CD14-positive monocyte (primary cell): ENCODE results near the gene BCCIP. TPM values are rescaled to one million over a fixed set of nuclear protein-coding genes. Genes with fewer than 3 reads are reported as not detected.

Source experiments
- DNase-seq, 3 donors: peaks; one replicate each; pipeline ENCODE4 v3.0.0-alpha.2; 2011 to 2022
- H2AFZ ChIP-seq: 2 replicates; pipeline ENCODE4 v1.6.0; 2012; ENCODE audit warnings: mild to moderate bottlenecking, low read depth, low read length, inconsistent platforms; ENCODE audit not compliant: insufficient read depth, poor library complexity, severe bottlenecking
- H3K27ac ChIP-seq, 2 donors: 1 replicate in 1 of 2; 2 replicates in 1 of 2; pipeline ENCODE4 v1.5.1; 2012 to 2013; ENCODE audit warnings: low read length in 2 of 2, control low read depth in 1 of 2, inconsistent platforms in 1 of 2, low read depth in 1 of 2, mild to moderate bottlenecking in 1 of 2
- H3K27me3 ChIP-seq, 2 donors: one replicate each; pipeline versions ENCODE4 v1.6.0 to v1.6.1; 2011 to 2013; ENCODE audit warnings: low read length in 2 of 2; ENCODE audit not compliant: control insufficient read depth in 2 of 2, insufficient read depth in 2 of 2
- H3K36me3 ChIP-seq, 2 donors: replicated peaks in 1 of 2; 1 replicate in 1 of 2; 2 replicates in 1 of 2; pipeline versions ENCODE4 v1.5.1 to v1.6.1; 2012 to 2013; ENCODE audit warnings: low read length in 2 of 2, control low read depth in 1 of 2, inconsistent platforms in 1 of 2, mild to moderate bottlenecking in 1 of 2; ENCODE audit not compliant: insufficient read depth in 2 of 2, control insufficient read depth in 1 of 2
- H3K4me1 ChIP-seq, 2 donors: 1 replicate in 1 of 2; 2 replicates in 1 of 2; pipeline versions ENCODE4 v1.5.1 to v1.6.1; 2012 to 2013; ENCODE audit warnings: low read length in 2 of 2, control low read depth in 1 of 2, inconsistent platforms in 1 of 2, mild to moderate bottlenecking in 1 of 2, moderate library complexity in 1 of 2; ENCODE audit not compliant: insufficient read depth in 2 of 2, control insufficient read depth in 1 of 2
- H3K4me2 ChIP-seq: replicated peaks from 2 replicates; pipeline ENCODE3; 2012; ENCODE audit warnings: low read length, moderate library complexity, mild to moderate bottlenecking; ENCODE audit not compliant: poor library complexity, severe bottlenecking; ENCODE audit errors: extremely low read depth
- H3K4me3 ChIP-seq, 3 experiments: fragments of 200-600 bp in 1 of 3; sonication (generic) in 1 of 3; replicated peaks in 1 of 3; 1 replicate in 2 of 3; 2 replicates in 1 of 3; pipeline ENCODE4 v1.5.1; 2011 to 2013; ENCODE audit warnings: low read length in 3 of 3, mild to moderate bottlenecking in 3 of 3, control low read depth in 2 of 3, low read depth in 2 of 3, inconsistent platforms in 1 of 3, moderate library complexity in 1 of 3
- H3K79me2 ChIP-seq: 2 replicates; pipeline ENCODE4 v1.6.0; 2012; ENCODE audit warnings: mild to moderate bottlenecking, control low read depth, inconsistent platforms, low read length, moderate library complexity; ENCODE audit not compliant: insufficient read depth
- H3K9ac ChIP-seq: 2 replicates; pipeline ENCODE4 v1.6.0; 2017; ENCODE audit warnings: low read length, mild to moderate bottlenecking; ENCODE audit not compliant: insufficient read depth, poor library complexity, severe bottlenecking
- H3K9me3 ChIP-seq, 2 donors: replicated peaks in 1 of 2; 1 replicate in 1 of 2; 2 replicates in 1 of 2; pipeline versions ENCODE4 v1.5.1 to v1.6.1; 2012 to 2013; ENCODE audit warnings: low read length in 2 of 2, control low read depth in 1 of 2; ENCODE audit not compliant: control insufficient read depth in 1 of 2, insufficient read depth in 1 of 2
- H4K20me1 ChIP-seq: 2 replicates; pipeline ENCODE4 v1.6.0; 2012; ENCODE audit warnings: mild to moderate bottlenecking, low read length, control low read depth, moderate library complexity; ENCODE audit not compliant: insufficient read depth
- H3K27ac Mint-ChIP-seq, 7 donors: one replicate each; pipeline ENCODE4 v1.8.0; 2020; ENCODE audit warnings: mild to moderate bottlenecking in 7 of 7, mixed read lengths in 7 of 7, moderate library complexity in 6 of 7, inconsistent platforms in 2 of 7
- H3K27me3 Mint-ChIP-seq, 3 donors: one replicate each; pipeline ENCODE4 v1.8.0; 2021 to 2022; ENCODE audit warnings: low read depth in 3 of 3, mild to moderate bottlenecking in 3 of 3, mixed read lengths in 3 of 3, moderate library complexity in 3 of 3, inconsistent platforms in 1 of 3
- H3K36me3 Mint-ChIP-seq, 2 donors: one replicate each; pipeline ENCODE4 v1.8.0; 2020; ENCODE audit warnings: mixed read lengths in 2 of 2, inconsistent platforms in 1 of 2, mild to moderate bottlenecking in 1 of 2
- H3K4me1 Mint-ChIP-seq: one replicate; pipeline ENCODE4 v1.8.0; 2020; ENCODE audit warnings: mild to moderate bottlenecking, mixed read lengths
- H3K4me3 Mint-ChIP-seq, 2 donors: one replicate each; pipeline ENCODE4 v1.8.0; 2020; ENCODE audit warnings: mild to moderate bottlenecking in 2 of 2, mixed read lengths in 2 of 2, moderate library complexity in 1 of 2
- H3K9me3 Mint-ChIP-seq, 7 donors: one replicate each; pipeline ENCODE4 v1.8.0; 2020 to 2022; ENCODE audit warnings: mixed read lengths in 7 of 7, mild to moderate bottlenecking in 6 of 7, moderate library complexity in 6 of 7, inconsistent platforms in 2 of 7
- CTCF ChIP-seq: fragments of 200-600 bp; IDR thresholded peaks from one replicate; pipeline ENCODE4 v1.8.0; 2022; ENCODE audit warnings: antibody characterized with exemption, mild to moderate bottlenecking
- WGBS: methylation state at CpG from one replicate; pipeline ENCODE4 v1.1.5; 2013; ENCODE audit warnings: missing lambda C conversion rate; ENCODE audit not compliant: insufficient coverage; 5-methylcytosine and 5-hydroxymethylcytosine counted together
- intact Hi-C, 2 donors: fragments of 100-400 bp; cut with micrococcal nuclease; formaldehyde crosslinking; loops; one replicate each; pipeline versions ENCODE4 v1.15.0 to v1.15.1; 2023
- polyA plus RNA-seq, 3 donors: library from polyadenylated mRNA; depleted of rRNA in 1 of 3; unstranded in 2 of 3; stranded (reverse) in 1 of 3; fragments of 300-500 nt in 2 of 3; fragments of >200 nt in 1 of 3; fragmentation: Illumina TruSeq in 2 of 3; gene quantifications; 1 replicate in 2 of 3; 2 replicates in 1 of 3; pipeline ENCODE4 v1.2.3, GENCODE V29; 2012 to 2021

The BCCIP gene
- polyA plus RNA-seq, 3 donors: 16.0 to 61.7 (median 59.3) TPM

DNA sequence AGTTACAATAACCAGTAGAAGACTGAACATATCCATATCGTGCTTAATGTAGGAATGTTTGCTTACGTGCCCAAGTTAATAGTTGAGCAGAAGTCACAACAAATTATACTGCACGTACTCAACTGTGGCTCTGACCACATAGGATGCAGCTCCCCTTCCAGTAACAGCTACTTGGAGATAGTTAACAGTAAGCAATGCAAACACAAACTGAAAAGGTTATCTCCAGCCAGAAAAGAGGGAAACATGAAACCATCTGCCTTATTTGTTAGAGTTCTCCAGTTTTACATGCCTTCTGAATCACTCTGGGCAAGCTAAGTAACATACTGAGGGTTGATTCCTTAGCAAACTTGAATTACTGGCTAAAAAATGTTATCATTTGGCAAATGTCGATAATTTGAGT lies 48.0 kb downstream of the BCCIP start:
- no peak for DNase-seq
- Histone ChIP-seq H3K27me3 (no peaks in the 10 kb centered on the region), H3K27ac (no peak overlapping the region), H3K79me2 (no peaks in the 10 kb centered on the region), H2AFZ (no peak overlapping the region), H3K4me2 (no peak overlapping the region), H3K4me1 (no peaks in the 10 kb centered on the region), H3K9me3 (peaks cover 0 to 7% of the 10 kb centered on the region in 2 donors), H4K20me1 (no peaks in the 10 kb centered on the region), H3K36me3 (peaks cover 8 to 26% of the 10 kb centered on the region in 2 donors), H3K9ac (no peak overlapping the region), H3K4me3 (no peak overlapping the region)
- WGBS: 100% methylated on average over 3 of the region's 4 CpGs
- intact Hi-C loops: no loop called here
- Mint-ChIP-seq H3K27ac (no peak overlapping the region), H3K27me3 (no peaks in the 10 kb centered on the region), H3K4me3 (no peak overlapping the region), H3K4me1 (no peaks in the 10 kb centered on the region), H3K9me3 (peaks cover 0 to 7% (median 4%) of the 10 kb centered on the region in 7 donors), H3K36me3 (peaks cover 20 to 28% of the 10 kb centered on the region in 2 donors)
- no peak for TF ChIP-seq CTCF

DNA sequence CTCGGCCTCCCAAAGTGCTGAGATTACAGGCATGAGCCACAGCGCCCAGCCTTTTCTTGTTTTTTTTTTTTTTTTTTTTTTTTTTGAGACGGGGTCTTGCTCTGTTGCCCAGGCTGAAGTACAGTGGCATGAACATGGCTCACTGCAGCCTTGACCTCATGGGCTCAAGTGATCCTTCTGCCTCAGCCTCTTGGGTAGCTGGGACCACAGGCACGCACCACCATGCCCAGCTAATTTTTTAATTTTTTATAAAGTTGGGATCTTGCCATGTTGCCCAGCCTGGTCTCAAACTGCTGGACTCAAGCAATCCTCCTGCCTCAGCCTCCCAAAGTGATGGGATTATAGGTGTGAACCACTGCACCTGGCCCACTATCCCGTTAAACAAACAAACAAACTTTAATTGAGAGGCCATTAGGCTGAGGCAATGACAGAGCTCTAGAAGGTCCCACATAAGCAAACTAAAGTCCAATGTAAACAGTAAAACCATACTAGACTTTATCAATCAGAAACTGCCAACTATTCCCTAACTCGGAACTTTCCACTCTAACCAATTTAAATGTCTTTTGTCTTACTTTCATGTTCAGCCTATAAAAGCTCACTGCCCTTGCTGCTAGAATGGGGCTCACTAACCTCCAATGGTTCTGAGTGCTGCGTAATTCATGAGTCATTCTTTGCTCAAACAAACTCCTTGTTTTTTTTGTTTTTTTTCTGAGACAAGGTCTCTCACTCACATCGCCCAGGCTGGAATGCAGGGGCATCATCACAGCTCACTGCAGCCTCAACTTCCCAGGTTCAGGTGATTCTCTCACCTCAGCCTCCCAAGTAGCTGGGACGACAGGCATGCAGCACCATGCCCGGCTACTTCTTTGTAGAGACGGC lies 55.9 kb downstream of the BCCIP start:
- Histone ChIP-seq H4K20me1 (peaks cover 5% of the 10 kb centered on the region), H3K9me3 (peaks cover 4 to 10% of the 10 kb centered on the region in 2 donors), H3K4me2 (no peak overlapping the region), H3K4me1 (no peaks in the 10 kb centered on the region), H3K27ac (no peak overlapping the region), H3K27me3 (no peaks in the 10 kb centered on the region), H3K79me2 (no peaks in the 10 kb centered on the region), H3K4me3 (no peak overlapping the region), H3K36me3 (peaks cover 5 to 50% of the 10 kb centered on the region in 2 donors), H2AFZ (no peak overlapping the region), H3K9ac (no peak overlapping the region)
- WGBS: 98% methylated on average over 7 of the region's 11 CpGs
- DNase-seq: no peak
- peaks cover 30 to 53% of the 10 kb centered on the region in 2 donors for H3K36me3 Mint-ChIP-seq
- no peaks in the 10 kb centered on the region for H3K4me1 Mint-ChIP-seq
- no peak for TF ChIP-seq CTCF
- peaks cover 3 to 17% (median 8%) of the 10 kb centered on the region in 7 donors for H3K9me3 Mint-ChIP-seq
- H3K27ac Mint-ChIP-seq: no peak overlapping the region
- intact Hi-C loops: no loop called here
- no peaks in the 10 kb centered on the region for H3K27me3 Mint-ChIP-seq
- H3K4me3 Mint-ChIP-seq: no peak overlapping the region
